Occipital lobe (tissue), 2 donors: ENCODE results near the gene FGF1. TPM values are rescaled to one million over a fixed set of nuclear protein-coding genes. Genes with fewer than 3 reads are reported as not detected.

Experiments
- DNase-seq: peaks from one replicate; lab custom pipeline; 2025; lab: John Stamatoyannopoulos, UW
- total RNA-seq: library from RNA; depleted of rRNA; stranded (reverse); fragments of >200 nt; gene quantifications from one replicate; pipeline ENCODE4 v1.2.3, GENCODE V29; 2014

FGF1 gene
- total RNA-seq, 1 donor from 2014 or later, result 6.9 TPM

GRCh38 chr5:142585451-142585850 is 100.4 kb downstream of the FGF1 start:
- DNase-seq, result no peak

- no peak for DNase-seq
Observed at GRCh38 chr5:142584891-142585290, 101.0 kb downstream of the FGF1 start.

DNA sequence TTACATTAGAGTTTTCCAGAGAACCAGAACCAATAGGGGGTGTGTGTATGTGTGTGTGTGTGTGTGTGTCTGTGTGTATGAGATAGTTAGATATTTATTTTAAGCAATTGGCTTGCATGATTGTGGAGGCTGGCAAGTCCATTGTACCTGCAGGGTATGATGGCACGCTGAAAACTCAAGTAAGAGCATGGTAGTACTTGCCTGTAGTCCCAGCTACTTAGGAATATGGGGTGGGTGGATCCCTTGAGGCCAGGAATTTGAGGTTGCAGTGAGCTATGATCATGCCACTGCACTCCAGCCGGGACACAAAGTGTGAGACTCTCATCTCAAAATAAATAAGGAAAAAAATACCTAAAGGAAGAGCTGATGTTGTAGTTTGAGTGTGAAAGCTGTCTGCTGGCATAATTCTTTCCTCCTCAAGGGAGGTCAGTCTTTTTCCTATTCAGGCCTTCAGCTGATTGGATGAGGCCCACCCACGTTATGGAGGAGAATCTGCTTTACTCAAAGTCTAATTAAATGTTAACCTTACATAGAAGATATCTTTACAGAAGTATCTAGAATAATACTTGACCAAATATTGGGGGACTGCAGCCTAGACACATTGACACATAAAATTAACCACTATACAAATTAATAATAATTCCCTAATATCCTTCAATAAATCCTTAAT is 107.6 kb downstream of the FGF1 start:
- DNase-seq, result no peak

- DNase-seq, result no peak
Observed at GRCh38 chr5:142576804-142577203, 109.1 kb downstream of the FGF1 start.

GRCh38 chr5:142576303-142576702 is 109.6 kb downstream of the FGF1 start:
- no peak for DNase-seq

DNA sequence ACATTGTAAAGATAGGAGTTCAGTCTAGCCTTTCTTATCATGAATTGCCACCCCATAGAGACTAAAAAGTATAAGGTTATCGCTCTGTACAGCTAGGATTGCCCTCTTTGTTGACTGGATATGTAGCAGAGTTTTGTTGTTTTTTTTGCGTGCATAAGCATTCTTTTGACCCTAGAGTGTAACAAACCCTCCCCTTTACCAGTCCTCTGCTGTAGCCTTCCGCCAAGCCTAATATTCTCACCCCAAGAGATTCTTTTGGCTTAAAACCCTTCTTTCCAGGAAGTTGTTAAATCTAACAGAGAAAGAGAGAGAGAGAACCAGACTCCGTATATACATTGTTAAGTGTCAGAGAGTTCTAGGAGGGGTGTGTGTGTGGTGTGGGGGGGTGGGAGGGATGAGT is 113.9 kb downstream of the FGF1 start:
- DNase-seq, result no peak

- DNase-seq, result no peak
Observed at GRCh38 chr5:142571371-142571770, 114.5 kb downstream of the FGF1 start.

- no peak for DNase-seq
Observed at GRCh38 chr5:142569905-142570304, 116.0 kb downstream of the FGF1 start.

- no peak for DNase-seq
Observed at GRCh38 chr5:142568996-142569335, 116.9 kb downstream of the FGF1 start.

DNA sequence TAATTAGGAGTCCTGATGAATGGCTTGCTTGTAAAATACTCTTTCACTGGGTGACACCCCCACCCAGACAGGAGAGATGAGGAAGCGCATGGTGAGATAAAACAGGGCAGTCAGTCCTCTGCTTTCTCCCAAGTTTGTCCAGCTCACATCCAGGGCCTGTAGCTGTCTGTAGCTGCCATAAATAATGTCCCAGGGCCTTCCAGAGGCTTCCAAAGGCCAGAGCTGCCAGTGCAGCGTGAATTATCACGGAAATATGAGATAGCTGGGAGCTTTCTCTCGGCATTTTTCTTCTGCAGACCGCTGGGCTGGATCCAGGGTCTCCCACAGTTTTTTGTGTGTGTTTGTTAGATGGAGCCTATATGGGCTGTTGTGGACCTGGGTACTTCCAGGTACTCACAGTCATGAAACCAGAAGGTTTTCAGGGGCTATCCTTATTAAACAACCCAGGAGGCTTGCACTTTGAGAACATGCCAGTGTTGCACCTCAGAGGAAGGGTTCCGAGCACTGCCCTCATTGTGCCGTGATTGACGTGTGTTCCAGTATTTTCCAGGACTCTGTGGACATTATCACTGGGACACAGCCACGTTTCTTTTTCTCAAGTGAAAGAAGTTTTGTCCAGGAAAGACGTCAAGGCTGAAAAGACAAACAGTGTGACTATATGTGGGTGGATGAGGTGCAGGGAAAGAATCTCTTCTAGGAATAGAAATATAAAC is 117.5 kb downstream of the FGF1 start:
- DNase-seq, result no peak

- DNase-seq, result no peak
Observed at GRCh38 chr5:142561486-142562097, 124.3 kb downstream of the FGF1 start.

GRCh38 chr5:142561029-142561428 is 124.9 kb downstream of the FGF1 start:
- no peak for DNase-seq

- no peak for DNase-seq
Observed at GRCh38 chr5:142552107-142552506, 133.8 kb downstream of the FGF1 start.

- DNase-seq, result no peak
Observed at GRCh38 chr5:142551338-142552067, 134.4 kb downstream of the FGF1 start.

GRCh38 chr5:142550471-142550870 is 135.4 kb downstream of the FGF1 start:
- DNase-seq, result no peak

GRCh38 chr5:142549834-142550233 is 136.1 kb downstream of the FGF1 start:
- DNase-seq, result no peak

GRCh38 chr5:142548739-142549275 is 137.1 kb downstream of the FGF1 start:
- peak; percentile 41 for DNase-seq

- DNase-seq, result no peak
Observed at GRCh38 chr5:142547445-142548380, 138.2 kb downstream of the FGF1 start.

GRCh38 chr5:142545650-142546322 is 140.1 kb downstream of the FGF1 start:
- no peak for DNase-seq

GRCh38 chr5:142544946-142545649 is 140.8 kb downstream of the FGF1 start:
- DNase-seq, result no peak
